Liver (tissue), 9 donors: ENCODE data around the gene SERP2. TPM values are rescaled to one million over a fixed set of nuclear protein-coding genes. Genes with fewer than 3 reads are reported as not detected.

Source experiments
- DNase-seq: peaks from one replicate; pipeline ENCODE4 v3.0.0-alpha.2; 2017; ENCODE audit warnings: low spot score
- H3K27ac ChIP-seq, 2 donors: one replicate each; pipeline ENCODE4 v1.7.0; 2013; ENCODE audit warnings: inconsistent platforms in 2 of 2, low read length in 2 of 2, control low read depth in 1 of 2, low read depth in 1 of 2, mild to moderate bottlenecking in 1 of 2
- H3K27me3 ChIP-seq, 4 donors: one replicate each; pipeline versions ENCODE4 v1.6.1 to v1.7.0; 2013; ENCODE audit warnings: low read length in 3 of 4, inconsistent platforms in 1 of 4, mild to moderate bottlenecking in 1 of 4, moderate library complexity in 1 of 4; ENCODE audit not compliant: control insufficient read depth in 4 of 4, insufficient read depth in 4 of 4
- H3K36me3 ChIP-seq, 4 donors: one replicate each; pipeline versions ENCODE4 v1.6.1 to v1.7.0; 2013; ENCODE audit warnings: low read length in 3 of 4, mild to moderate bottlenecking in 3 of 4, low read depth in 1 of 4, moderate library complexity in 1 of 4; ENCODE audit not compliant: control insufficient read depth in 4 of 4, insufficient read depth in 3 of 4
- H3K4me1 ChIP-seq, 4 donors: one replicate each; pipeline versions ENCODE4 v1.6.1 to v1.7.0; 2013; ENCODE audit warnings: low read length in 3 of 4, mild to moderate bottlenecking in 3 of 4, moderate library complexity in 1 of 4; ENCODE audit not compliant: control insufficient read depth in 4 of 4, insufficient read depth in 4 of 4
- H3K4me3 ChIP-seq, 3 donors: one replicate each; pipeline versions ENCODE4 v1.6.1 to v1.7.0; 2013; ENCODE audit warnings: low read length in 3 of 3, control low read depth in 1 of 3, low read depth in 1 of 3, mild to moderate bottlenecking in 1 of 3
- H3K9ac ChIP-seq, 2 donors: one replicate each; pipeline ENCODE4 v1.7.0; 2013; ENCODE audit warnings: low read length in 2 of 2, mild to moderate bottlenecking in 2 of 2, moderate library complexity in 2 of 2, control low read depth in 1 of 2, low read depth in 1 of 2
- H3K9me3 ChIP-seq, 4 donors: one replicate each; pipeline versions ENCODE4 v1.6.1 to v1.7.0; 2013; ENCODE audit warnings: low read length in 3 of 4; ENCODE audit not compliant: control insufficient read depth in 4 of 4
- ATF3 ChIP-seq: IDR thresholded peaks from 2 replicates; pipeline ENCODE4 v1.6.1; 2016; ENCODE audit warnings: antibody characterized with exemption
- CTCF ChIP-seq: fragments of 150-350 bp; IDR thresholded peaks from 2 replicates; pipeline ENCODE4 v1.5.1; 2017; ENCODE audit warnings: improper control_type of control experiment, low read depth, low read length; ENCODE audit not compliant: missing input control
- EGR1 ChIP-seq, 2 donors: IDR thresholded peaks; 2 replicates each; pipeline ENCODE4 v1.6.1; 2016 to 2018; ENCODE audit warnings: antibody characterized with exemption in 2 of 2, low read depth in 2 of 2
- FOXA1 ChIP-seq: IDR thresholded peaks from 2 replicates; pipeline ENCODE4 v1.6.1; 2016; ENCODE audit warnings: antibody characterized with exemption
- FOXA2 ChIP-seq: IDR thresholded peaks from 2 replicates; pipeline ENCODE4 v1.6.1; 2016; ENCODE audit warnings: antibody characterized with exemption
- GABPA ChIP-seq, 2 donors: IDR thresholded peaks in 1 of 2; conservative IDR thresholded peaks in 1 of 2; 2 replicates each; pipeline ENCODE4 v1.6.1; 2016; ENCODE audit warnings: antibody characterized with exemption in 2 of 2, mild to moderate bottlenecking in 1 of 2, moderate library complexity in 1 of 2
- HNF4A ChIP-seq, 2 donors: conservative IDR thresholded peaks; 2 replicates each; pipeline ENCODE4 v1.6.1; 2016; ENCODE audit warnings: antibody characterized with exemption in 2 of 2, mild to moderate bottlenecking in 2 of 2
- HNF4G ChIP-seq: IDR thresholded peaks from 2 replicates; pipeline ENCODE4 v1.6.1; 2016; ENCODE audit warnings: antibody characterized with exemption
- JUND ChIP-seq, 2 donors: IDR thresholded peaks; 2 replicates each; pipeline ENCODE4 v1.6.1; 2016; ENCODE audit warnings: antibody characterized with exemption in 2 of 2
- MAX ChIP-seq: IDR thresholded peaks from 2 replicates; pipeline ENCODE4 v1.6.1; 2016; ENCODE audit warnings: antibody characterized with exemption
- NR2F2 ChIP-seq: IDR thresholded peaks from 2 replicates; pipeline ENCODE4 v1.6.1; 2016; ENCODE audit warnings: antibody characterized with exemption
- RAD21 ChIP-seq, 2 donors: IDR thresholded peaks; 2 replicates each; pipeline ENCODE4 v1.6.1; 2016; ENCODE audit warnings: antibody characterized with exemption in 2 of 2, mild to moderate bottlenecking in 2 of 2
- REST ChIP-seq: IDR thresholded peaks from 2 replicates; pipeline ENCODE4 v1.6.1; 2016; ENCODE audit warnings: antibody characterized with exemption, mild to moderate bottlenecking
- RXRA ChIP-seq, 2 donors: IDR thresholded peaks; 2 replicates each; pipeline ENCODE4 v1.6.1; 2017 to 2018; ENCODE audit warnings: antibody characterized with exemption in 2 of 2, mild to moderate bottlenecking in 1 of 2
- SP1 ChIP-seq: IDR thresholded peaks from 2 replicates; pipeline ENCODE4 v1.6.1; 2018; ENCODE audit warnings: antibody characterized with exemption, mild to moderate bottlenecking
- TAF1 ChIP-seq: conservative IDR thresholded peaks from 2 replicates; pipeline ENCODE4 v1.6.1; 2016; ENCODE audit warnings: antibody characterized with exemption, mild to moderate bottlenecking
- YY1 ChIP-seq: IDR thresholded peaks from 2 replicates; pipeline ENCODE4 v1.6.1; 2016; ENCODE audit warnings: antibody characterized with exemption, mild to moderate bottlenecking
- ZBTB33 ChIP-seq: IDR thresholded peaks from 2 replicates; pipeline ENCODE4 v1.6.1; 2016; ENCODE audit warnings: antibody characterized with exemption
- WGBS: extraction: QIAGEN DNeasy Blood & Tissue Kit; methylation state at CpG from one replicate; pipeline ENCODE4 v1.1.7; 2013; 5-methylcytosine and 5-hydroxymethylcytosine counted together
- polyA plus RNA-seq, 2 donors: library from polyadenylated mRNA; stranded (reverse) in 1 of 2; unstranded in 1 of 2; fragments of 200-250 nt in 1 of 2; fragments of >200 nt in 1 of 2; fragmentation: Nextera tagmentation in 1 of 2; extraction: Ambion mirVana in 1 of 2; gene quantifications; one replicate each; pipeline versions ENCODE4 v1.2.1 to v1.2.3, GENCODE V29; 2013 to 2015
- total RNA-seq, 2 donors: library from RNA; depleted of rRNA; stranded (reverse); fragments of >200 nt; gene quantifications; one replicate each; pipeline ENCODE4 v1.2.3, GENCODE V29; 2014
- donor health status: healthy.
- donor health status: healthy.
- donor health status: healthy.
- donor health status: healthy.
- donor health status: healthy.

The SERP2 gene
- total and polyA plus RNA-seq, 4 donors, result 2.0 to 4.6 (median 3.6) TPM

GRCh38 chr13:44436589-44437337 is 63.1 kb downstream of the SERP2 start:
- Histone ChIP-seq H3K27ac (peak overlapping the region; percentile 91 to 98), H3K36me3 (peaks cover 7 to 10% (median 9%) of the 10 kb centered on the region in 4 donors), H3K4me1 (peaks cover 3 to 19% (median 15%) of the 10 kb centered on the region in 4 donors), H3K9ac (peak overlapping the region; percentile 93 to 95), H3K4me3 (peak overlapping the region; percentile 77 to 88 (median 79)), H3K27me3 (no peaks in the 10 kb centered on the region), H3K9me3 (no peaks in the 10 kb centered on the region)
- under 1% methylated on average over 38 of the region's 38 CpGs for WGBS
- peak; percentile 92 for DNase-seq
- TF ChIP-seq YY1 (peak; percentile 62), TAF1 (peak; percentile 99), ZBTB33 (no peak), NR2F2 (no peak), EGR1 (IDR thresholded peaks at IDR 0.05; ENCODE audit: low read depth in 2 of 2) (peak in 1 of 2 donors; percentile 14), RAD21 (IDR thresholded peaks at IDR 0.05) (peak; percentile 57 to 61), MAX (no peak), CTCF (no peak), FOXA1 (no peak), HNF4A (conservative IDR thresholded peaks at IDR 0.05) (no peak), REST (peak; percentile 96), RXRA (IDR thresholded peaks at IDR 0.05) (peak in 1 of 2 donors; percentile 7), ATF3 (no peak), HNF4G (no peak), FOXA2 (no peak), SP1 (peak; percentile 46), JUND (IDR thresholded peaks at IDR 0.05) (peak in 1 of 2 donors; percentile 22), GABPA (IDR thresholded peaks at IDR 0.05 in 1 of 2, conservative IDR thresholded peaks at IDR 0.05 in 1 of 2) (no peak)
